ENCODE measurements around the gene ATXN7. TPM values are rescaled to one million over a fixed set of nuclear protein-coding genes. Genes with fewer than 3 reads are reported as not detected.

Gene ATXN7
- total and polyA plus RNA-seq, 2 of the 13 experiments (the other 11 are each of a cell fraction or from before 2014, with no cell fraction given) = 13.8 to 20.0 TPM

GRCh38 chr3:63911873-63912767 lies 48.5 kb downstream of the ATXN7 start, which contains the start of gene SCAANT1 (continued):
- peak; percentile 40; the same call in 1 of the 2 replicates for TF ChIP-seq ZFP36L1 (CRISPR knock-in tag; IDR thresholded peaks at IDR 0.05)
- peak; percentile 60; the same call in 1 of the 2 replicates for TF ChIP-seq MYC (CRISPR knock-in tag; IDR thresholded peaks at IDR 0.05; ENCODE audit: borderline replicate concordance)
- no peak for TF ChIP-seq EHMT2 (IDR thresholded peaks at IDR 0.05; ENCODE audit: borderline replicate concordance, low read depth, low read length)
- no peak for TF ChIP-seq SYNCRIP (IDR thresholded peaks at IDR 0.05; ENCODE audit: insufficient read depth, low read depth, low read length)
- TF ChIP-seq ZNF256 (CRISPR knock-in tag; conservative IDR thresholded peaks at IDR 0.05) = no peak
- TF ChIP-seq ZNF225 (CRISPR knock-in tag; IDR thresholded peaks at IDR 0.05) = 0 out of 2 replicates have a peak, but pooled peaks have one; percentile 38
- no peak for TF ChIP-seq JDP2 (CRISPR knock-in tag; IDR thresholded peaks at IDR 0.05; ENCODE audit: borderline replicate concordance)
- no peak for TF ChIP-seq GZF1 (CRISPR knock-in tag; IDR thresholded peaks at IDR 0.05)
- TF ChIP-seq HNF1B (CRISPR knock-in tag; IDR thresholded peaks at IDR 0.05) = peak; percentile 69
- peak; percentile 55; the same call in 1 of the 2 replicates for TF ChIP-seq ZNF772 (CRISPR knock-in tag; IDR thresholded peaks at IDR 0.05)
- no peak for TF ChIP-seq CEBPG (CRISPR knock-in tag; IDR thresholded peaks at IDR 0.05)
- TF ChIP-seq FIP1L1 (IDR thresholded peaks at IDR 0.05; ENCODE audit: borderline replicate concordance, insufficient read depth, low read depth, low read length) = no peak
- no peak for TF ChIP-seq ATF3 (CRISPR knock-in tag; IDR thresholded peaks at IDR 0.05)
- no peak for TF ChIP-seq PREB (CRISPR knock-in tag; IDR thresholded peaks at IDR 0.05)
- peak; percentile 37; the same call in 1 of the 2 replicates for TF ChIP-seq MEIS2 (CRISPR knock-in tag; IDR thresholded peaks at IDR 0.05)
- no peak for TF ChIP-seq GRHL1 (CRISPR knock-in tag; conservative IDR thresholded peaks at IDR 0.05)
- no peak for TF ChIP-seq TOE1 (CRISPR knock-in tag; IDR thresholded peaks at IDR 0.05)
- no peak for TF ChIP-seq ZNF713 (CRISPR knock-in tag; IDR thresholded peaks at IDR 0.05)
- no peak for TF ChIP-seq ZNF792 (CRISPR knock-in tag; IDR thresholded peaks at IDR 0.05)
- peak; percentile 30; the same call in 1 of the 2 replicates for TF ChIP-seq ZNF747 (CRISPR knock-in tag; IDR thresholded peaks at IDR 0.05; ENCODE audit: borderline replicate concordance)
- TF ChIP-seq RNF2 (conservative IDR thresholded peaks at IDR 0.05; ENCODE audit: low read depth) = no peak
- no peak for TF ChIP-seq NFKBIZ (CRISPR knock-in tag; IDR thresholded peaks at IDR 0.05)
- TF ChIP-seq ZMYM3 (CRISPR knock-in tag; IDR thresholded peaks at IDR 0.05) = no peak; the same call in 1 of the 2 replicates
- TF ChIP-seq FOXC1 (CRISPR knock-in tag; IDR thresholded peaks at IDR 0.05; ENCODE audit: borderline replicate concordance) = no peak
- TF ChIP-seq ZNF230 (CRISPR knock-in tag; IDR thresholded peaks at IDR 0.05) = peak; percentile 30; the same call in 1 of the 2 replicates
- 0 out of 2 replicates have a peak, but pooled peaks have one; percentile 28 for TF ChIP-seq RARA (CRISPR knock-in tag; IDR thresholded peaks at IDR 0.05)

Data from HepG2 (cell line).